GM19372 (cell line): ENCODE measurements around the gene FCRLB.
A peak's percentile ranks its signal among the peaks of the same experiment; 100 is the strongest.

Experiments
- ATAC-seq: cut with Tn5 transposase; IDR thresholded peaks from one replicate; pipeline ENCODE4 v1.9.1; 2021; ENCODE audit warnings: mild to moderate bottlenecking, low read depth, moderate library complexity; ENCODE audit not compliant: unreplicated experiment

Gene FCRLB

DNA sequence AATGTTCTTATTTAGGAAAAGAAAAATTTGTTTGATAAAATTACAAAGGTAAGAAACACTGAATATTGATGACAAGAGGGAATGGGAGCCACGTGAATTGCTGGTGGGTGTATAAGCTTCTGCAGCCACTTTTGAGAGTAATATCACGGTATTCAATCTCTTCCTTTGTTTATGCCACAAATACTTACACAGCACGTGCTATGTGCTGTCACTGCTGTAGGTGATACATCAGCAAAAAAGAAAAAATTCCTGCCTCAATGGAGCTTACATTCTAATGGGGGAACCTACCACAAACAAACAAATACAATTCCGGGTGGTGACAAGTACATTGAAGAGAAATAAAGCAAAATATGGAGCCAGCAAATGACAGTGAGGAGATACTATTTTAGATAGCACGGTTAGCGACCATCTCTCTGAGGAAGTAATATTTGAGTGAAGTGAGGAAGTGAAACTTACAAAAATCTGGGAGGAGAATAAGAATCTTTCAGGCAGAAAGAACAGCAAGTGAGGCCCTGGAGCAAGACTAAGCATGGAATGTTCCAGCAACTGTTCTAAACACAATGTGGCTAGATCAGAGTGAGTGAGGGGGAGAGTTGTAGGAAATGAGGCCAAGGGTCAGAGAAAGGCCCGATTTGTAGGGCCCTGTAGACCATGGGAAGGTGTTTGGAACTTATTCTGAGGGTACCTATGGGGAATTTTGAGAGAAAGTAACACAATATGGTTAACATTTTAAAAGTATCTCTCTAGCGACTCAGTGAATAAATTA lies 2.6 kb upstream of the FCRLB start:
- no peak for ATAC-seq

DNA sequence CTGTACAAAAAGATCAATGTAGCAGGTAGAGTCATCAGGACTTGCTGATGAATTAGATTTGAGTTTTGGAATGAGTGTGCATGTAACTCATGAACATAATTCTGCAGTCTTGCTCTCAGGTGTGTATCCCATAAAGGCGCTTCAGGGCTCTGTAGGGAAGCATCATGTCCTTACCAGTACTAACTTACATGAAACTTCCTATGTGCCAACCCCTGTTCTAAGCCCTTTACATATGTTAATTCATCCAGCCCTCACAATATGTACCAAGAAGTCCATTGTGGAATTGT lies 2.1 kb upstream of the FCRLB start:
- no peak for ATAC-seq

DNA sequence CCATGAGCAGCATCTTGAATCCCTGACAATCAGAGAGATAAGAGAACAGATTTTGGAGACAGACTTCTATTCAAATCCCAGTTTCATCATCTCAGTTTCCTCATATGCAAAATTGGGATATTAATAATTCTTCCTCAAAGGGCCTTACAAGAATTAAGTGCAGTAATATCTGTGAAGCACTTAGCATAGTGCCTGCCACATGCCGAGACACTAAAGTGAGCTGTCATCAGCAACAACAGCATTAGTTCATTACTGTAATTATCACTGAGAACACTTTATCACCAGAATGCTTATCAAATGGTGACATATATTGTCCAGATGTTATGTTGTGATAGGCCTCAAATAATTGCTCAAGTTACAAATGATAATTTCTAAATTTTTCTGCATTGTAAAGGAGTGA lies 922 bp upstream of the FCRLB start:
- ATAC-seq = no peak

DNA sequence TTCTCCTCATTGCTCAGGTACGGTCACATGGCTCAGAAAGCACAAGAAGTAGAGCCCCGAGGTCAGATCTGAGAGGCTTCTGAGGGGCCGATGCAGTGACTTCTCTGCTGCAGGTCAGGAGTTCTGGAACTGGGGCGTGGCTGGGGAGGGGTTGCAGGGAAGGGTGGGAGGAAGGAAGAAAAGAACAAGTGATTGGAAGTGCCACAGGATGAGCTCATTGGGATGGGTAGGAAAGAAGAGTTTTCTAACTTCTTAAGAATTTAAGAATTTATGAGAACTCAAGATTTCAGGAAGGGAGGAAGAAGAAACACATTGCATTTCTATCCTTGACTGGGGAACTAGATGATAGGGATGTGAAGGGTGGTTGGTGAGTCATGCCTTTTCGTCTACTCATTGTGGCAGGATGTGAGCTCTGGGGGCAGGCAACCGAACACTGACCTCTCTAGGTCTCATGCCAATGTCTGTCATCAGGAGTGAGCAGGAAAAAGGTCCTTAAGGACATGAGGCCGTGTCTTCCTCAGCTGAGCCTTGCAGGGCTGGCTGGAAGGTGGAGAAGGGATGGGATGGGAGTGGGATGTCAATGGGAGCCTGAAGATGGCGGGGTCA lies 497 bp downstream of the FCRLB start:
- no peak for ATAC-seq

DNA sequence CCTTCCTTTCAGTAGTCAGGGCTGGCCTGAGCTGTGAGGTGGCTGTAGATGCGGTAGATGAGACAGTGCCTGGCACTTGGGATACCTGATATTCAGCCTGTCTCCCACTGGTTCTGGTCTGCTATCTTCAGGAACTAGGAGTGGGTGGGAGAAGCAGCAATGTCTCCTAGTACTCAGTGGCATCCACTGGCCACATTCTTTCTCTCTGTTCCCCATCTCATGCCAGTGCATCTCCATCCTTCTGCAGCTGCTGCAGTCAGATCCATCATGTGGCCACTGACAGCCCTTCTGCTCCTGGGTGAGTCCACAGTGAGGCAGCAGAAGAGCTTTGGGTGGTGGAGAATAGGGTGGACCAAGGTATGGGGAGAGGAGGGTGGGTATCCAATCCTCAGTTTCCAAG lies 1.1 kb downstream of the FCRLB start:
- no peak for ATAC-seq

DNA sequence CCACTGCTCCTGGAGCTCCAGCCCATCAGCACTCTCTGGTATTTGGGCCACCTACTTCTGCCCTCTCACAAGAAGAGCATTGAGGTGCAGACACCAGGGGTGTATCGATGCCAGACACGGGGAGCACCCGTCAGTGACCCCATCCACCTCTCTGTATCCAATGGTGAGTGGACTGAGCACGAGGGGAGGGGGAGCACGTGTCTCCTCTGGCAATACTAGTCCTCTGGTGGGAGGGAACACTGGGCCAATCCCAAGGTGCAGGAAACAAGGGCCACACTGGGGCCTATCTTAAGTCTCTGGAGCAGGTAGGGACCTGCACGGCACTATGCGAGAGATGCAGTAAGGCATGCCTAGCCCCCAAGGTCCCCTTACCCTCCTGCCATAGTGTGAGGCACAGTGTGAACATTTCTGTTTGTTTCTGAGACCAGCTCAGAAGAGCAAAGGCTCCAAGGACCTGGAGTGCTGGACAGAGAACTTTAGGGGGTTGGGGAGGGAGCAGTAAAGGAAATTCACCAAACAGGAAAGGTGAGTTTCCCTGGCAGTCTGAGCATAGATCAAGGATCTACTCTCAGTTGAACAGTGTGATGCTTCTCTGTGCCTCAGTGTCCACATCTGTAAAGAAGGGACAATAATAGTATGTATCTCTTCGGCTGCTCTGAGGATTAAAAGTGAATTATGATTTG lies 2.3 kb downstream of the FCRLB start:
- no peak for ATAC-seq

DNA sequence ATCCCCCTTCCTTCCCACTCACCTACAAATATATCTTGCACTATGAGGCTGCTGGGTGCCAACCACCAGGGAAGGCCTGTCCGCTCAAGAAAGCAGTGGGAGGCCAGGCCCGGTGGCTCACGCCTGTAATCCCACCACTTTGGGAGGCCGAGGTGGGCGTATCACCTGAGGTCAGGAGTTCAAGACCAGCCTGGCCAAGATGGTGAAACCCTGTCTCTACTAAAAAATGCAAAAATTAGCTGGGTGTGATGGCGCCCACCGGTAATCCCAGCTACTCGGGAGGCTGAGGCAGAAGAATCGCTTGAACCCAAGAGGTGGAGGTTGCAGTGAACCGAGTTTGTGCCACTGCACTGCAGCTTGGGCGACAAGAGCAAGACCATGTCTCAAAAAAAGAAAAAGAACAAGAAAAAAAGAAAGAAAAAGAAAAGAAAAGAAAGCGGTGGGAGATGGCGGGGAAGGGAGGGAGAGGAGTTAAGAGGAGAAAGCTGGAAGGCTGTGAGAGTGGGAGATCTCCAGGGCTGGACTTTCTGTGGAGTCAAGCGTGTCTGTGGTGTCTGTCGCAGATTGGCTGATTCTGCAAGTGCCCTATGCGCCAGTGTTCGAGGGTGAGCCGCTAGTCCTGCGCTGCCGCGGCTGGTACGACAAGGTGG lies 4.0 kb downstream of the FCRLB start:
- peak; percentile 5 for ATAC-seq

DNA sequence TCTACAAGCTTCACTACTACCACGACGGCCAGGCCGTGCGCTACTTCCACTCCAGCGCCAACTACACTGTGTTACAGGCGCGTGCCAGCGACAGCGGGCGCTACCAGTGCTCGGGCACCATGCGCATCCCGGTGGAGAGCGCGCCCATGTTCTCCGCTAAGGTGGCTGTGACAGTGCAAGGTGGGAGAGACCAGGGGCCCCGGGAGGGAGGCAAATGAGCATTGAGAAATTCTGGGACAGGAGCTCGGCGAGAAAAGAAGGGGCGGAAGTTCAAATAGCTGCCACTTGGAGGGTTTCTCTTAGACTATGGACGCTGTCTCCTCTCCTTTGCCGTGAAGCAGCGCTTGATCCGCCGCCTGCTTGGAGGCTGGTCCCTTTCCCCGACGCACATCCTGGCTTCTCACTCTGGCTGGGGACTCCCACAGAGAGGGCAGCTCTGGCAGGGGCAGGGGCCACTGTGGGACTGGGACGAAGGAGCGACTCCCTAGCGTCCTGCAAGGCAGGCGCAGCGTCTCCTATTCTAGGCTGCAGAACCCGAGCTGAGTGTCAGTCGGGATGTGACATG lies 4.6 kb downstream of the FCRLB start:
- peak; percentile 22 for ATAC-seq

DNA sequence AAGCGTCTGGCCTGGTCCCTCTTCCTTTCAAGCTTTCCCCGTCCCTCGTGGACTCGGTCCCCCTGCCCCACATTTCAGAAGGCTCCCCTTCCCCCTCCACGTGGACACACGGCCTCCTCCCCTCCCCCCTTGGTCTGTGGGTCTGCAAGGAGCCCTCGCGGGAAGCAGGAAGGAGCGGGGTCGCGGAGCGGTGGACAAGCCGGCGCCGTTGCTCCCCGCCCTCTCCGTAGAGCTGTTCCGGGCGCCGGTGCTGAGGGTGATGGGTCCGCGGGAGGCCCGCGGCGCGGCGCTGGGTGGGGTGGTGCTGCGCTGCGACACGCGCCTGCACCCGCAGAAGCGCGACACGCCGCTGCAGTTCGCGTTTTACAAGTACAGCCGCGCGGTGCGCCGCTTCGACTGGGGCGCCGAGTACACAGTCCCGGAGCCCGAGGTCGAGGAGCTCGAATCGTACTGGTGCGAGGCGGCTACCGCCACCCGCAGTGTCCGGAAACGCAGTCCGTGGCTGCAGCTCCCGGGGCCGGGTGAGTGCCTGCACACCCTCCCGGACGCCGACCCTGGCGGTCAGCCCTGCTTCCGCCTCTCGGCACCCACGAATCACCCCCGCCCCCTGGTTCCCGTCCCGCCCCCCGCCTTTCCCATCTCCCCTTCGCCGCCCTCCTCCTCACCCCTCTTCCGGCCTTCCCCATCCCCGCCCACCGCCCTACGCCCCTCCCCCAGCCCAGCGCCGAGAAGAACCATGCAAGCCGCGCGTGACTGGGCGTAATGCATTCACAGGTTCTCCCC lies 5.3 kb downstream of the FCRLB start:
- peak; percentile 46 for ATAC-seq

DNA sequence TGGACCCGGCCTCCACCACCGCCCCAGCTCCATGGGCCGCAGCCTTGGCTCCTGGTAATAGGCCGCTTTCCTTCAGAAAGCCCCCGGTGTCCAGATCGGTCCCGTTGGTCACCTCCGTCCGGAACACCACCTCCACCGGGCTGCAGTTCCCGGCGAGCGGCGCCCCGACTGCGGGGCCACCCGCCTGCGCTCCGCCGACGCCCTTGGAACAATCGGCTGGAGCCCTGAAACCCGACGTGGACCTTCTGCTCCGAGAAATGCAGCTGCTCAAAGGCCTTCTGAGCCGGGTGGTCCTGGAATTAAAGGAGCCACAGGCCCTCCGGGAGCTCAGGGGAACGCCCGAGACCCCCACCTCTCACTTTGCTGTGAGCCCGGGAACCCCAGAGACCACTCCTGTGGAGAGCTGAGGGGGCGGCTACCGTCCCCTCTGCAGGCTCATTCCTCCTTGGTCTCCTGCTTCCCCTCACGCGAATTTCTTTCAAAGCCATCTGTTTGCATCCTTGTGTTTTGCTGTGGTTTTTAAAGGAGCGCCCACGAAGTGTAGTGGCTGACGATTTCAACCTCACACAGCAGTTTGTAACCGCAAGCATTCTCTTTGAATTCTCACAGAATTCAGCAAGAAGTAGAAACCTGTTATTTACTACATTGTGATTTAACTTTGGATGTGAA lies 6.0 kb downstream of the FCRLB start:
- peak; percentile 15 for ATAC-seq

DNA sequence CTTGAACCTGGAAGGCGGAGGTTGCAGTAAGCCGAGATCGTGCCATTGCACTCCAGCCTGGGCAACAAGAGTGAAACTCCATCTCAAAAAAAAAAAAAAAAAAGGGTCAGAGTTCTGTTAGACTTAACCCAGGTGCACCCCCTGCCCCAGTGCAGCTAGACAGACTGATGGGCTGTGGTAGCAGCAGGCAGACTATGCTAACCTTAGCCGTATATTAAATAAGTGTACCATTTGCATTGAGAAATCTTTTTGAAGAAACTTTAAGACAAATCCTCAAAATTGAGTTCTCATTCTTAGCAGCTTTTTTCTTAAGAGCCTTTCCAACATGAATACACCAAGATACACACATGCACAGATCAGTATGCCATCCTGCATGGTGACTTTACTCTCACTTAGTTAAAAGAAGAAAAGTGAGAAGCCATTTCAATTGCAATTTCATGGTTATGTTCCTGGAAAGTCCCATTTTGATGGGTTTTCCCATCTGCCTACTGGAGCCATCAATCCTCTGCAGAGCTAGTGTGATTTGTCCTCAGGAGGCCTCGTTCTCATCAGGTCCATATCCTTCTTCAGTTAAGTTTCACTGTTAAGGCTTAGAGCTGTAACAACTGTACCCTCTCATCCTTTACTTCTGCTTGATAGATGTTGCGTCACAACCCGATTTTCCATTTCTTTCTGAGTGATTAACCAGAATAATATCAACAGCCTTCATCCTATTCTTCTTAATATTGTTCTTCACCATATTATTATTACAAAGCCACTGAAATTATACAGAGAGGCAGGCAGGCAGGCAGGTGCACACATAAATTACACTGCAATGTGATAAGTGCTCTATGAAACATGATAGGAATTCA lies 7.3 kb downstream of the FCRLB start:
- no peak for ATAC-seq

DNA sequence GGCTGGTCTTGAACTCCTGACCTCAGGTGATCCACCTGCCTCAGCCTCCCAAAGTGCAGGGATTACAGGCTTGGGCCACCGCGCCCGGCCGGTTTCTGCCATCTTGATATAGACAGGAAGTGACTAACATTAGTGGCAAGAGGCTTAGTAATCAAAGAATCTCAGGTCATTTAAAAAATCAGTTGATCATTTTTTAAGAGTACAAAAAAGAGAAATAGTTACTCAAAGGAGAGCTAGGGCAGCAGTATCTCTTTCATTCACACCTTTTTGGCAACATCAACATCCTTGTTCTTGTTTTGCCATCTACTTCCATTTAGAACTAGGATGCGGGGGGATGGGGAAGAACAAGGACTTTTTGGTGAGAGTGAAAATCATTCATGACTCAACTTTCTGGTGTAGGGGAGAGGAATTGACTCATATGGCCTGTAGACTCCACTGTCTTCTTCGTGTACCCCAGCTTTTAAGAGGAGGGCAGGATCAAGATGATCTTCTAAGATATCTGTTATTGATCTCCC lies 8.8 kb downstream of the FCRLB start:
- ATAC-seq = no peak

DNA sequence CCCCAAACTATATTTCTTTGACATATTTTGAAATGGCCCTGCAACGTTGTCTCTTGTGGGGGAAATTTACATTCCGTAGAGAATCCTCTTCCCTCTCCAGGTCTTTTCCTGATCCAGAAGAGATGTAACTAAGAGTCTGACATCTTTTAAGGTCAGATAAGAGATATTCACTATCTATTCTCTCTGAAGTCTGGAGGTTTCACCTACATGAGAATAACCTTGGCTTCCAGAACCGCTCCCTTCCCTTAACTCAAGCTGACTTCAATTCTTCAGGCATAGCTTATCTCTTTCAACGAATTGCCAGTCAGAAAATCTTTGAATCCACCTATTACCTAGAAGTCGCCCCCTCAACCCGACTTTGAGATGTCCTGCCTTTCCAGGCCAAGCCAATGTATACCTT lies 9.9 kb downstream of the FCRLB start:
- ATAC-seq = no peak

DNA sequence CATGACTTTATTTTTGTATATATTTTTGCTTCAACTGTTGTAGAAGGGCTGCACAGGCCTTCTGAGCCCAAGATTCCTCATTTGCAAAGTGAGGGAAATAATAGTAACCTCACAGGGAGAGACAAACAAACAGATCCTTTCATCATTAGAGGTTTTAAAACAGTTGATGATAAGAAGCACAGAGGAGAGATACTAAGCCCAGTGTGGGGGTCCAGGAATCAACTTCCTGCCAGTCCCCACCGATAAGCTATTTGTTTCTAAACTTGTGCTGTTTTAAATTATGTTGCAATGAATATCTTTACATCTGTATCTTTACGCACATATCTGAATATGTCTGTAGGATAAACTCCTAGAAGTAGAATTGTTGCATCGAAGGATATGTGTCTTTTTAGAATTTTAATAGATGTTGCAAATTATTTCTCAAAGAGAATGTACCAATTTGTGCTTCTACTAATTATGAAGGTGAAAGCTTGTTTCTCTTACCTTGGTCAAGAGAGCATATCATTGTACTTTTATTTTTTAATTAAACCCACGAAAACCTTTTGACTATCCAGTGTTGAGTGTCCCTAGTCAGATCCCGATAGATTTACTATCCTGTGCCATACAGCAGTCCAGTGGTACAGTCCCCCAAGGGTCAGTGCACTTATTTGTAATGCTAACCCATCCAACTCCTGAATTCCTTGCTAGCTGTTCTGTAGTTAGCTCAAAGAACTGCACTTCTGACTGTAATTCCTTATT lies 10.8 kb downstream of the FCRLB start:
- no peak for ATAC-seq

DNA sequence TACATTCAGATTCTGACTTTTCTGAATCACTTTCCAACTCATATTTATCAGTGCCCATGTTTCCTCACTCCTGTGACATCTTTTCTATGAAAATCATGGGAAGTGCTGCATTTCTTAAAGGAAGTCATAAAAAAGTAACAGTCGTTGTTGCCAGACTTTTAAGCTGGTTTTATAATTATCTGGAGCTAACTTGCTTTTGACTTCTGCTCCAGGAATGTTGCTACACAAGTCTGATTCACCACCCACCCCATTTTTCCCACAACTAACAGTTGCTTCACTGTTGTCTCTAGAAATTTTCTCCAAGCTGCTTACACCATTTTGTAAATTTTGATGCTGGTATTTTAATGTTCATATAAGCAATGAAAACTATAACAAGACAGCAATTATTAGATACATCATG lies 12.2 kb downstream of the FCRLB start:
- ATAC-seq = no peak

DNA sequence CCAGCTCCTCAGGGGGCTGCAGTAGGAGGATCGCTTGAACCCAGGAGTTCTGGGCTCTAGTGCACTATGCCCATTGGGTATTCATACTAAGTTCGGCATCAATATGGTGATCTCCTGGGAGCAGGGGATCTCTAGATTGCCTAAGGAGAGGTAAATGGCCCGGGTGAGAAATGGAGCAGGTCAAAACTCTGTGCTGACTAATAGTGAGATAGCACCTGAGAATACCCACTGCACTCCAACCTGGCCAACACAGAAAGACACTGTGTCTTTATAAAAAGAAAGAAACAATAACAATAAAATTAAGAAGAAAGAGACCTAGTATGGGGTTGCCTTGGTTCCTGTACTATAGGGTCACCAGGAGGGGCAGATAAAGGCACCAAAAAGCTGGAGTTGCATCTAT lies 14.5 kb downstream of the FCRLB start:
- no peak for ATAC-seq

DNA sequence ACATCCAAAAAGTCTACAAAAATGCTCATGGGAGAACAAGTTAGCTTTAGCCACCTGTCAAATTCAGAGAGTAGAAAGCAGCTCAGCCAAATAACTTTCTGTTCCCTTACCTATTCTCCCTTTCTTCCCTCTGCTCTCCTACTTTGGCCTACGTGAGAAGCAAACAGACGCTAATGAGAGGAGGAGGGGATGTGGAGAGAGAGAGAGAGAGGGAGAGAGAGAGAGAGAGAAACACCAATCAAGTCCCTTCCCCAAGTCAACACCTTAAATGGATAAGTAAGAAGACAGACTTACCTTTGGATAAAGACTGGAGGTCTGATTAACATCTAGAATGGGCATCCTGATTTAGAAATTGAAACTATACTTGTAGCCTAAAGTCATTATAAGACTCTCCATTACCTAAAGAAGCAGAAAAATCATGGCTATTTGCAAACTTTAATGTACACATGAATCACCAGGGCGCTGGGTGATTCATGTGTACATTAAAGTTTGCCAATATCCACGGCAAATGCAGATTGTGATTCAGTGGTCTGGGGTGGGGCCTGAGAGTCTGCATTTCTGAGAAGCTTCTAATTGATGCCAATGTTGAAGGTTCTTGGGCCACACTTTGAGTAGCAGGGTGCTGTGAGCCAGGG lies 15.1 kb downstream of the FCRLB start:
- no peak for ATAC-seq

DNA sequence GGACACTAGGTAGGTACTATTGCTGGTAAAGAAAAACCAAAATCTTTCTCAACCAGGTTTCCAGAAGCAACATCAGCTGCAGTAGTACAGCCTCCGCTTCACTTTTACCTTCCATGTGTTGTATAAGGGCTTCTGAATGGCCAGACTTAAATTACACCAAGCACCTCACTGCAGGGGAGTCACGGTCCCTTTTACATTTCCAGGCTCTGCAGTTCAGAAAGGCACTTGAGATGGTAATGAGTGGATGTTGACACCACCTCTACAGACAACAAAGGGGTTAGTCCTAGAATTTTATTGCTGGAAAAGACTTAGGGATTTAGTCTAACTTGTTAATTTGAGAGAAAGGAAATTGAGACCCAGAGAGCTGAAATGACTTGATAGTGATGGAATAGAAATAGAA lies 16.3 kb downstream of the FCRLB start:
- ATAC-seq = no peak
